ENCODE data around the gene LZTFL1. TPM values are rescaled to one million over a fixed set of nuclear protein-coding genes. Genes with fewer than 3 reads are reported as not detected.

LZTFL1 gene
- polyA plus RNA-seq, 1 experiment = 32.4 TPM

DNA sequence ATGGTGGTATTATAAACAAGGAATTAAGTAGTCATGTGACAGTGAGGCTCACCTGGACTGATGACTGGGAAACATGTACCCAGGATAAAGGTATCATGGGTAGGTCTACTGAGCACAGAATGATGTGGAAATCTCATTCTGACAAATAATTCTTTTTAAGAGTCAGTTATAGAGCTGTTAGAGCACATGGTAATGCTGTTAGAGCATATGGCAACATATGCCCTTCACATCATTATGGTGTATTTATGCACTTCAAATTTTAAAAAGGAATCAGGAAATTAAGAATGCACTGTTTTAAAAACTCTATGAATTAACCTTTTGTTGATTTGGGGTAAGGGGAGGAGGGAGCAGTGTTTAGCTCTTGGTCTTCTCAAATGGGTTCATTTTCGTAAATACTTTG is 47.3 kb downstream of the LZTFL1 start:
- H3K27me3 ChIP-seq (ENCODE audit: control insufficient read depth, insufficient read depth, low read length) = peaks cover 87% of the 10 kb centered on the region
- CTCF ChIA-PET = interaction anchor here (0.8 kb wide), 1 partner anchor 283 kb away, joined by 3 read pairs; no protein-coding TSS in a partner anchor
- H3K9me3 ChIP-seq (ENCODE audit: control insufficient read depth, insufficient read depth, low read length) = peaks cover 4% of the 10 kb centered on the region; the same call in 1 of the 2 replicates
- H3K27ac ChIP-seq (ENCODE audit: low read depth, low read length) = no peak overlapping the region
- TF ChIP-seq, protein P1, sequence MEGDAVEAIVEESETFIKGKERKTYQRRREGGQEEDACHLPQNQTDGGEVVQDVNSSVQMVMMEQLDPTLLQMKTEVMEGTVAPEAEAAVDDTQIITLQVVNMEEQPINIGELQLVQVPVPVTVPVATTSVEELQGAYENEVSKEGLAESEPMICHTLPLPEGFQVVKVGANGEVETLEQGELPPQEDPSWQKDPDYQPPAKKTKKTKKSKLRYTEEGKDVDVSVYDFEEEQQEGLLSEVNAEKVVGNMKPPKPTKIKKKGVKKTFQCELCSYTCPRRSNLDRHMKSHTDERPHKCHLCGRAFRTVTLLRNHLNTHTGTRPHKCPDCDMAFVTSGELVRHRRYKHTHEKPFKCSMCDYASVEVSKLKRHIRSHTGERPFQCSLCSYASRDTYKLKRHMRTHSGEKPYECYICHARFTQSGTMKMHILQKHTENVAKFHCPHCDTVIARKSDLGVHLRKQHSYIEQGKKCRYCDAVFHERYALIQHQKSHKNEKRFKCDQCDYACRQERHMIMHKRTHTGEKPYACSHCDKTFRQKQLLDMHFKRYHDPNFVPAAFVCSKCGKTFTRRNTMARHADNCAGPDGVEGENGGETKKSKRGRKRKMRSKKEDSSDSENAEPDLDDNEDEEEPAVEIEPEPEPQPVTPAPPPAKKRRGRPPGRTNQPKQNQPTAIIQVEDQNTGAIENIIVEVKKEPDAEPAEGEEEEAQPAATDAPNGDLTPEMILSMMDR (IDR thresholded peaks at IDR 0.05; ENCODE audit: low read depth, low read length) = no peak
- no peak overlapping the region for H3K4me3 ChIP-seq (ENCODE audit: low read depth, low read length)
- POLR2A ChIA-PET = no interaction called here
- no peak for DNase-seq (ENCODE audit: low read depth, low spot score)

GRCh38 chr3:45794177-45794560 is 47.8 kb downstream of the LZTFL1 start:
- no peak overlapping the region for H3K4me3 ChIP-seq (ENCODE audit: low read depth, low read length)
- TF ChIP-seq, protein P1 (IDR thresholded peaks at IDR 0.05; ENCODE audit: low read depth, low read length) = no peak
- no peak overlapping the region for H3K27ac ChIP-seq (ENCODE audit: low read depth, low read length)
- POLR2A ChIA-PET = no interaction called here
- H3K9me3 ChIP-seq (ENCODE audit: control insufficient read depth, insufficient read depth, low read length) = peaks cover 4% of the 10 kb centered on the region; the same call in 1 of the 2 replicates
- DNase-seq (ENCODE audit: low read depth, low spot score) = no peak
- H3K27me3 ChIP-seq (ENCODE audit: control insufficient read depth, insufficient read depth, low read length) = peaks cover 82% of the 10 kb centered on the region
- CTCF ChIA-PET = interaction anchor here (0.8 kb wide), 1 partner anchor 284 kb away, joined by 3 read pairs; no protein-coding TSS in a partner anchor

GRCh38 chr3:45793482-45794176 is 48.3 kb downstream of the LZTFL1 start:
- ChIA-PET CTCF (interaction anchor here (0.6 to 0.8 kb wide), 2 partner anchors 286 to 288 kb away, joined by 3 read pairs; no protein-coding TSS in a partner anchor), POLR2A (no interaction called here)
- no peak overlapping the region for H3K27ac ChIP-seq (ENCODE audit: low read depth, low read length)
- H3K27me3 ChIP-seq (ENCODE audit: control insufficient read depth, insufficient read depth, low read length) = peaks cover 76% of the 10 kb centered on the region
- H3K9me3 ChIP-seq (ENCODE audit: control insufficient read depth, insufficient read depth, low read length) = peaks cover 4% of the 10 kb centered on the region; the same call in 1 of the 2 replicates
- TF ChIP-seq, protein P1 (IDR thresholded peaks at IDR 0.05; ENCODE audit: low read depth, low read length) = no peak
- no peak for DNase-seq (ENCODE audit: low read depth, low spot score)
- H3K4me3 ChIP-seq (ENCODE audit: low read depth, low read length) = no peak overlapping the region

DNA sequence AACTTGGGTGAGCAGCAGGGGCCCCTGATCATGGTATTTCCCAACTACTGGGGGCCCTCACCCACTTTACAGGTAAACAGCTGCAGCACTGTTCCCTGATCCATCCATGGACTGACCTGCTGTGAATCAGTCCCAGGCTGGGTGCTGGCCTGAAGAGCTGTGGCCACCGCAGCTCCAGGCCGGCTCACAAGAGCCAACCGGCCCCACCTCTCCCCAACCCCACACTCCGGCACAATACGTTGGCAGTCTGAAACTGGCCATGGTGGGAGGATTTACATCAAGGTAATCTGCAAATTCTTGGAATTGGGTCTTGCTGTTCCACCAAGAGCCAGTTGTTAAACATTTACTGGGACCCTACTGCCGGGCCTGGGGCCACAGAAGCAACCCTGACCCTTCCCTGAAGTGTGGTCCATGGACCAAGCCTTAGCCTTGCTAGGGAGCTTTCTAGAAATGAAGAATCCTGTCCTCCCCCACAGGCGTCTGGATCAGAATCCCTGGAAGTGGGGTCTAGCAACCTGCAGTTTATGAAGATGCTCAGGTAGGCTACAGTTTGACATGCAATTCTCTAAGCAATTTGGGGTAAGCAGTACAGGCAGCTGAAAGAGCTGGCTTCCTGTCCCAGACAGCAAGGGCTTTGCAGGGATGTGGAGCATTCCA is 49.3 kb downstream of the LZTFL1 start:
- TF ChIP-seq, protein P1 (IDR thresholded peaks at IDR 0.05; ENCODE audit: low read depth, low read length) = no peak
- no peak overlapping the region for H3K27ac ChIP-seq (ENCODE audit: low read depth, low read length)
- ChIA-PET CTCF (interaction anchor here (0.6 to 0.8 kb wide), 2 partner anchors 287 to 289 kb away, joined by 3 read pairs; no protein-coding TSS in a partner anchor), POLR2A (no interaction called here)
- no peak overlapping the region for H3K4me3 ChIP-seq (ENCODE audit: low read depth, low read length)
- no peak for DNase-seq (ENCODE audit: low read depth, low spot score)
- peaks cover 4% of the 10 kb centered on the region; the same call in 1 of the 2 replicates for H3K9me3 ChIP-seq (ENCODE audit: control insufficient read depth, insufficient read depth, low read length)
- H3K27me3 ChIP-seq (ENCODE audit: control insufficient read depth, insufficient read depth, low read length) = peaks cover 72% of the 10 kb centered on the region

DNA sequence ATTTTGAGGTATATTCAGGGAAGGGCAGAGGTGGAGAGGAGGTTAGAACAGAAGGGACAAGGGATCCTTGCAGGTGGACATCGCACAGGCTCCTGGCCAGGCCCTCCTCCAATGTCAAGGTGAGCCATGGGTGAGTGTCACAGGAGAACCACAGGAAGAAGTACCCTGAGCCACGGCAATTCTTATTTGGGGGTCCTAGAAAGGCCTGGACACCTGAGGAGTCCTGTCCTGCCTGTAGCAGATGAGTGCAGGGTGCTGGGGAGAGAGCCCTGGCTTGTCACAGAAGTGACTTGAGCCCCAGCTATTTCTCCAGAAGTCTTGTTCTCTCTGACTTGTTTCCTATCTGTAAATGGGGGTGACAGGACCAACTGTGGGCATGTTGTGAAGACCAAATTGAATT is 49.9 kb downstream of the LZTFL1 start:
- Histone ChIP-seq H3K27ac (ENCODE audit: low read depth, low read length) (no peak overlapping the region), H3K27me3 (ENCODE audit: control insufficient read depth, insufficient read depth, low read length) (peaks cover 70% of the 10 kb centered on the region), H3K4me3 (ENCODE audit: low read depth, low read length) (no peak overlapping the region), H3K9me3 (ENCODE audit: control insufficient read depth, insufficient read depth, low read length) (peaks cover 4% of the 10 kb centered on the region; the same call in 1 of the 2 replicates)
- TF ChIP-seq, protein P1 (IDR thresholded peaks at IDR 0.05; ENCODE audit: low read depth, low read length) = no peak
- POLR2A ChIA-PET = no interaction called here
- DNase-seq (ENCODE audit: low read depth, low spot score) = no peak
- CTCF ChIA-PET = no interaction called here

Data from AG04450 (cell line).